Measurements from ENCODE around the gene TOP3B. TPM values are rescaled to one million over a fixed set of nuclear protein-coding genes. Genes with fewer than 3 reads are reported as not detected.

TOP3B gene
- total and polyA plus RNA-seq, 2 donors from 2014 or later, result 8.1 to 26.7 TPM

DNA sequence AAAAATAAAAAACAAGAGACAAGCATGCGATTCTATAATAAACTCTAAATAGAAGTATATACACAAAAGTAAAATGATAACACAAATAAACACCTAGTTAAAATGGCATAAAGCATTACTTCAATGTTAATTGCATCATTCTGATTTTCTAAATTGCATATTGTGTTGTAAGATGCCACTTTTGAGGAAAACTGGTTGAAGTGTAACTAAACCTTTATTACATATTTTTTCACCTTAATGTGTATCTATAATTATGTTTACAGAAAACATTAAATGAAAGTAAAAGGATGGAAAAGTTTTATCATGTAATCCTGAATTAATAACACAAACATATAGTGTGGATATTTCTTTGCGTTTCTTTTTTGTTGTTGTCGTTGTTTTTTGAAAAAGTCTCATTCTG lies 45.4 kb upstream of the TOP3B start:
- intact Hi-C loops (cut with DNase I), result no loop called here

GRCh38 chr22:22026157-22026831 lies 43.7 kb upstream of the TOP3B start:
- H3K36me3 ChIP-seq (ENCODE audit: control insufficient read depth in 2 of 3, insufficient read depth in 3 of 3, low read length in 3 of 3), result no peaks in the 10 kb centered on the region
- H3K27ac ChIP-seq (ENCODE audit: low read depth in 2 of 2, low read length in 2 of 2), result no peak overlapping the region
- FAIRE-seq, result no peak
- no peaks in the 10 kb centered on the region for H3K9me3 ChIP-seq (ENCODE audit: control insufficient read depth in 2 of 3, insufficient read depth in 1 of 3, low read length in 3 of 3)
- no peaks in the 10 kb centered on the region for H3K27me3 ChIP-seq (ENCODE audit: control insufficient read depth, insufficient read depth, low read length)
- no peak overlapping the region for H3K4me3 ChIP-seq (ENCODE audit: low read length in 3 of 3)
- intact Hi-C loops (cut with DNase I), result no loop called here
- H3K9ac ChIP-seq (ENCODE audit: low read length in 3 of 3), result no peak overlapping the region
- no peak for DNase-seq
- TF ChIP-seq, protein P1, sequence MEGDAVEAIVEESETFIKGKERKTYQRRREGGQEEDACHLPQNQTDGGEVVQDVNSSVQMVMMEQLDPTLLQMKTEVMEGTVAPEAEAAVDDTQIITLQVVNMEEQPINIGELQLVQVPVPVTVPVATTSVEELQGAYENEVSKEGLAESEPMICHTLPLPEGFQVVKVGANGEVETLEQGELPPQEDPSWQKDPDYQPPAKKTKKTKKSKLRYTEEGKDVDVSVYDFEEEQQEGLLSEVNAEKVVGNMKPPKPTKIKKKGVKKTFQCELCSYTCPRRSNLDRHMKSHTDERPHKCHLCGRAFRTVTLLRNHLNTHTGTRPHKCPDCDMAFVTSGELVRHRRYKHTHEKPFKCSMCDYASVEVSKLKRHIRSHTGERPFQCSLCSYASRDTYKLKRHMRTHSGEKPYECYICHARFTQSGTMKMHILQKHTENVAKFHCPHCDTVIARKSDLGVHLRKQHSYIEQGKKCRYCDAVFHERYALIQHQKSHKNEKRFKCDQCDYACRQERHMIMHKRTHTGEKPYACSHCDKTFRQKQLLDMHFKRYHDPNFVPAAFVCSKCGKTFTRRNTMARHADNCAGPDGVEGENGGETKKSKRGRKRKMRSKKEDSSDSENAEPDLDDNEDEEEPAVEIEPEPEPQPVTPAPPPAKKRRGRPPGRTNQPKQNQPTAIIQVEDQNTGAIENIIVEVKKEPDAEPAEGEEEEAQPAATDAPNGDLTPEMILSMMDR (IDR thresholded peaks at IDR 0.05; ENCODE audit: borderline replicate concordance, extremely low read depth, insufficient read depth), result no peak
- H3K4me1 ChIP-seq (ENCODE audit: control insufficient read depth in 2 of 3, insufficient read depth in 2 of 3, low read depth in 1 of 3, low read length in 3 of 3), result no peaks in the 10 kb centered on the region

More for the DNA sequence above, 45.4 kb upstream of the TOP3B start:
- DNase-seq, result no peak
- TF ChIP-seq, protein P1 (IDR thresholded peaks at IDR 0.05; ENCODE audit: borderline replicate concordance, extremely low read depth, insufficient read depth), result no peak
- no peak for FAIRE-seq
- no peaks in the 10 kb centered on the region for H3K27me3 ChIP-seq (ENCODE audit: control insufficient read depth, insufficient read depth, low read length)
- no peak overlapping the region for H3K9ac ChIP-seq (ENCODE audit: low read length in 3 of 3)
- no peaks in the 10 kb centered on the region for H3K36me3 ChIP-seq (ENCODE audit: control insufficient read depth in 2 of 3, insufficient read depth in 3 of 3, low read length in 3 of 3)
- no peaks in the 10 kb centered on the region for H3K9me3 ChIP-seq (ENCODE audit: control insufficient read depth in 2 of 3, insufficient read depth in 1 of 3, low read length in 3 of 3)
- no peak overlapping the region for H3K27ac ChIP-seq (ENCODE audit: low read depth in 2 of 2, low read length in 2 of 2)
- no peaks in the 10 kb centered on the region for H3K4me1 ChIP-seq (ENCODE audit: control insufficient read depth in 2 of 3, insufficient read depth in 2 of 3, low read depth in 1 of 3, low read length in 3 of 3)
- H3K4me3 ChIP-seq (ENCODE audit: low read length in 3 of 3), result no peak overlapping the region

- Histone ChIP-seq H3K9me3 (ENCODE audit: control insufficient read depth in 2 of 3, insufficient read depth in 1 of 3, low read length in 3 of 3) (no peaks in the 10 kb centered on the region), H3K27me3 (ENCODE audit: control insufficient read depth, insufficient read depth, low read length) (no peaks in the 10 kb centered on the region), H3K9ac (ENCODE audit: low read length in 3 of 3) (no peak overlapping the region), H3K4me3 (ENCODE audit: low read length in 3 of 3) (no peak overlapping the region), H3K4me1 (ENCODE audit: control insufficient read depth in 2 of 3, insufficient read depth in 2 of 3, low read depth in 1 of 3, low read length in 3 of 3) (no peaks in the 10 kb centered on the region), H3K36me3 (ENCODE audit: control insufficient read depth in 2 of 3, insufficient read depth in 3 of 3, low read length in 3 of 3) (no peaks in the 10 kb centered on the region), H3K27ac (ENCODE audit: low read depth in 2 of 2, low read length in 2 of 2) (no peak overlapping the region)
- TF ChIP-seq, protein P1 (IDR thresholded peaks at IDR 0.05; ENCODE audit: borderline replicate concordance, extremely low read depth, insufficient read depth), result no peak
- FAIRE-seq, result no peak
- DNase-seq, result no peak
- intact Hi-C loops (cut with DNase I), result no loop called here
Measured at GRCh38 chr22:22025320-22026156, 43.0 kb upstream of the TOP3B start.

All from kidney (tissue), 14 donors.